B cell (primary cell): ENCODE measurements around the gene UCP2.

ENCODE experiments used
- EZH2 ChIP-seq: IDR thresholded peaks from 2 replicates; pipeline ENCODE4 v1.6.1; 2012; ENCODE audit warnings: borderline replicate concordance, low read depth, mild to moderate bottlenecking, moderate library complexity, low read length; ENCODE audit not compliant: insufficient read depth, poor library complexity, severe bottlenecking
- TF ChIP-seq, protein P1 (sequence below): fragments of 200-600 bp; IDR thresholded peaks from one replicate; pipeline ENCODE4 v1.8.0; 2022; ENCODE audit warnings: antibody characterized with exemption, mild to moderate bottlenecking

- TF ChIP-seq, protein P1, sequence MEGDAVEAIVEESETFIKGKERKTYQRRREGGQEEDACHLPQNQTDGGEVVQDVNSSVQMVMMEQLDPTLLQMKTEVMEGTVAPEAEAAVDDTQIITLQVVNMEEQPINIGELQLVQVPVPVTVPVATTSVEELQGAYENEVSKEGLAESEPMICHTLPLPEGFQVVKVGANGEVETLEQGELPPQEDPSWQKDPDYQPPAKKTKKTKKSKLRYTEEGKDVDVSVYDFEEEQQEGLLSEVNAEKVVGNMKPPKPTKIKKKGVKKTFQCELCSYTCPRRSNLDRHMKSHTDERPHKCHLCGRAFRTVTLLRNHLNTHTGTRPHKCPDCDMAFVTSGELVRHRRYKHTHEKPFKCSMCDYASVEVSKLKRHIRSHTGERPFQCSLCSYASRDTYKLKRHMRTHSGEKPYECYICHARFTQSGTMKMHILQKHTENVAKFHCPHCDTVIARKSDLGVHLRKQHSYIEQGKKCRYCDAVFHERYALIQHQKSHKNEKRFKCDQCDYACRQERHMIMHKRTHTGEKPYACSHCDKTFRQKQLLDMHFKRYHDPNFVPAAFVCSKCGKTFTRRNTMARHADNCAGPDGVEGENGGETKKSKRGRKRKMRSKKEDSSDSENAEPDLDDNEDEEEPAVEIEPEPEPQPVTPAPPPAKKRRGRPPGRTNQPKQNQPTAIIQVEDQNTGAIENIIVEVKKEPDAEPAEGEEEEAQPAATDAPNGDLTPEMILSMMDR = no peak
- no peak for TF ChIP-seq EZH2
These were observed 28.0 kb upstream of the UCP2 start for GRCh38 chr11:74010306-74011300.
